Stomach smooth muscle (tissue), 2 donors: ENCODE results near the gene USP49.

Source experiments
- H3K27ac ChIP-seq: one replicate; pipeline ENCODE4 v1.7.0; 2013; ENCODE audit warnings: mild to moderate bottlenecking, low read length, inconsistent platforms
- H3K27me3 ChIP-seq, 2 donors: one replicate each; pipeline ENCODE4 v1.7.0; 2013; ENCODE audit warnings: low read length in 2 of 2; ENCODE audit not compliant: insufficient read depth in 2 of 2, control insufficient read depth in 1 of 2
- H3K36me3 ChIP-seq, 2 donors: one replicate each; pipeline ENCODE4 v1.7.0; 2013; ENCODE audit warnings: low read length in 2 of 2; ENCODE audit not compliant: control insufficient read depth in 2 of 2, insufficient read depth in 2 of 2
- H3K4me1 ChIP-seq: one replicate; pipeline ENCODE4 v1.7.0; 2013; ENCODE audit warnings: low read length; ENCODE audit not compliant: control insufficient read depth, insufficient read depth
- H3K4me3 ChIP-seq, 2 donors: one replicate each; pipeline ENCODE4 v1.7.0; 2013; ENCODE audit warnings: low read length in 2 of 2
- H3K9ac ChIP-seq, 2 donors: one replicate each; pipeline ENCODE4 v1.7.0; 2013; ENCODE audit warnings: low read length in 2 of 2, mild to moderate bottlenecking in 1 of 2
- H3K9me3 ChIP-seq, 2 donors: one replicate each; pipeline ENCODE4 v1.7.0; 2013; ENCODE audit warnings: low read length in 2 of 2; ENCODE audit not compliant: control insufficient read depth in 2 of 2
- donor health status: healthy.
- donor health status: Pancreatic carcinoma.

Gene USP49

GRCh38 chr6:41872147-41872546, 23.0 kb downstream of the USP49 start:
- Histone ChIP-seq H3K9ac (no peak overlapping the region), H3K4me3 (no peak overlapping the region), H3K9me3 (no peaks in the 10 kb centered on the region), H3K36me3 (no peaks in the 10 kb centered on the region), H3K4me1 (no peaks in the 10 kb centered on the region), H3K27me3 (no peaks in the 10 kb centered on the region), H3K27ac (no peak overlapping the region)

- no peaks in the 10 kb centered on the region for H3K4me1 ChIP-seq
- H3K9ac ChIP-seq, result no peak overlapping the region
- no peaks in the 10 kb centered on the region for H3K27me3 ChIP-seq
- H3K4me3 ChIP-seq, result no peak overlapping the region
- H3K36me3 ChIP-seq, result no peaks in the 10 kb centered on the region
- H3K9me3 ChIP-seq, result no peaks in the 10 kb centered on the region
- H3K27ac ChIP-seq, result no peak overlapping the region
Measured at GRCh38 chr6:41871691-41872090, 23.5 kb downstream of the USP49 start.

- no peaks in the 10 kb centered on the region for H3K36me3 ChIP-seq
- H3K4me1 ChIP-seq, result no peaks in the 10 kb centered on the region
- no peak overlapping the region for H3K27ac ChIP-seq
- H3K4me3 ChIP-seq, result no peak overlapping the region
- no peak overlapping the region for H3K9ac ChIP-seq
- no peaks in the 10 kb centered on the region for H3K27me3 ChIP-seq
- H3K9me3 ChIP-seq, result no peaks in the 10 kb centered on the region
Measured at GRCh38 chr6:41859356-41859755, 35.8 kb downstream of the USP49 start.

- H3K36me3 ChIP-seq, result no peaks in the 10 kb centered on the region
- H3K27ac ChIP-seq, result no peak overlapping the region
- H3K9ac ChIP-seq, result no peak overlapping the region
- no peak overlapping the region for H3K4me3 ChIP-seq
- H3K4me1 ChIP-seq, result no peaks in the 10 kb centered on the region
- no peaks in the 10 kb centered on the region for H3K9me3 ChIP-seq
- no peaks in the 10 kb centered on the region for H3K27me3 ChIP-seq
Measured at GRCh38 chr6:41858703-41859102, 36.5 kb downstream of the USP49 start.

- no peak overlapping the region for H3K4me3 ChIP-seq
- no peak overlapping the region for H3K9ac ChIP-seq
- H3K9me3 ChIP-seq, result no peaks in the 10 kb centered on the region
- H3K27me3 ChIP-seq, result no peaks in the 10 kb centered on the region
- H3K27ac ChIP-seq, result no peak overlapping the region
- no peaks in the 10 kb centered on the region for H3K4me1 ChIP-seq
- no peaks in the 10 kb centered on the region for H3K36me3 ChIP-seq
Measured at GRCh38 chr6:41850861-41851260, 44.3 kb downstream of the USP49 start.

GRCh38 chr6:41846666-41847237, 48.4 kb downstream of the USP49 start:
- Histone ChIP-seq H3K4me1 (no peaks in the 10 kb centered on the region), H3K9ac (no peak overlapping the region), H3K36me3 (no peaks in the 10 kb centered on the region), H3K27ac (no peak overlapping the region), H3K27me3 (no peaks in the 10 kb centered on the region), H3K9me3 (no peaks in the 10 kb centered on the region), H3K4me3 (no peak overlapping the region)

GRCh38 chr6:41843178-41843577, 52.0 kb downstream of the USP49 start:
- no peaks in the 10 kb centered on the region for H3K4me1 ChIP-seq
- no peaks in the 10 kb centered on the region for H3K9me3 ChIP-seq
- no peak overlapping the region for H3K4me3 ChIP-seq
- no peaks in the 10 kb centered on the region for H3K36me3 ChIP-seq
- no peaks in the 10 kb centered on the region for H3K27me3 ChIP-seq
- H3K9ac ChIP-seq, result no peak overlapping the region
- H3K27ac ChIP-seq, result no peak overlapping the region

- Histone ChIP-seq H3K9ac (no peak overlapping the region), H3K36me3 (no peaks in the 10 kb centered on the region), H3K4me3 (no peak overlapping the region), H3K27ac (no peak overlapping the region), H3K9me3 (no peaks in the 10 kb centered on the region), H3K4me1 (no peaks in the 10 kb centered on the region), H3K27me3 (no peaks in the 10 kb centered on the region)
Measured at GRCh38 chr6:41840326-41840725, 54.8 kb downstream of the USP49 start.

GRCh38 chr6:41836660-41837052, 58.5 kb downstream of the USP49 start:
- H3K9me3 ChIP-seq, result no peaks in the 10 kb centered on the region

GRCh38 chr6:41836022-41836659, 59.0 kb downstream of the USP49 start:
- Histone ChIP-seq H3K36me3 (no peaks in the 10 kb centered on the region), H3K27ac (no peak overlapping the region), H3K9ac (no peak overlapping the region), H3K4me1 (no peaks in the 10 kb centered on the region), H3K9me3 (no peaks in the 10 kb centered on the region), H3K27me3 (no peaks in the 10 kb centered on the region), H3K4me3 (no peak overlapping the region)

More at GRCh38 chr6:41836660-41837052, 58.5 kb downstream of the USP49 start:
- Histone ChIP-seq H3K27ac (no peak overlapping the region), H3K4me1 (no peaks in the 10 kb centered on the region), H3K4me3 (no peak overlapping the region), H3K9ac (no peak overlapping the region), H3K36me3 (no peaks in the 10 kb centered on the region), H3K27me3 (no peaks in the 10 kb centered on the region)

- Histone ChIP-seq H3K4me1 (no peaks in the 10 kb centered on the region), H3K9me3 (no peaks in the 10 kb centered on the region), H3K9ac (no peak overlapping the region), H3K27ac (no peak overlapping the region), H3K36me3 (no peaks in the 10 kb centered on the region), H3K4me3 (no peak overlapping the region), H3K27me3 (no peaks in the 10 kb centered on the region)
Measured at GRCh38 chr6:41832263-41832662, 62.9 kb downstream of the USP49 start.
